HG02642 (cell line): ENCODE measurements around the gene CCDC9.
"Not testable (repeated sequence)": the region's sequence is repeated elsewhere in the genome, so short reads cannot be mapped to it uniquely, and the experiment has no call there.

ENCODE experiments used
- ATAC-seq: cut with Tn5 transposase; IDR thresholded peaks from one replicate; pipeline ENCODE4 v1.9.1; 2021; ENCODE audit warnings: mild to moderate bottlenecking; ENCODE audit not compliant: unreplicated experiment, poor library complexity

The CCDC9 gene

GRCh38 chr19:47231215-47232054 is 24.9 kb upstream of the CCDC9 start:
- peak; percentile 38 for ATAC-seq

- ATAC-seq: no peak
Observed at GRCh38 chr19:47232422-47233211, 23.7 kb upstream of the CCDC9 start.

GRCh38 chr19:47236072-47236675 is 20.2 kb upstream of the CCDC9 start:
- ATAC-seq: no peak

- ATAC-seq: no peak
Observed at GRCh38 chr19:47239152-47239551, 17.2 kb upstream of the CCDC9 start.

- ATAC-seq: no peak
Observed at GRCh38 chr19:47239610-47240296, 16.6 kb upstream of the CCDC9 start.

GRCh38 chr19:47240556-47240955 is 15.8 kb upstream of the CCDC9 start:
- ATAC-seq: no peak

GRCh38 chr19:47240996-47241918 is 15.1 kb upstream of the CCDC9 start:
- no peak for ATAC-seq

GRCh38 chr19:47241919-47242577 is 14.3 kb upstream of the CCDC9 start:
- no peak for ATAC-seq

- no peak for ATAC-seq
Observed at GRCh38 chr19:47243364-47243775, 13.0 kb upstream of the CCDC9 start.

GRCh38 chr19:47243776-47244547 is 12.4 kb upstream of the CCDC9 start:
- peak; percentile 63 for ATAC-seq

- no peak for ATAC-seq
Observed at GRCh38 chr19:47247308-47247990, 8.9 kb upstream of the CCDC9 start.

- not testable (repeated sequence) for ATAC-seq
Observed at GRCh38 chr19:47253016-47253415, 3.3 kb upstream of the CCDC9 start.

- no peak for ATAC-seq
Observed at GRCh38 chr19:47253467-47253881, 2.9 kb upstream of the CCDC9 start.

GRCh38 chr19:47253970-47254369 is 2.4 kb upstream of the CCDC9 start:
- ATAC-seq: no peak

GRCh38 chr19:47256693-47257410 is 527 bp downstream of the CCDC9 start:
- ATAC-seq: peak; percentile 74

- no peak for ATAC-seq
Observed at GRCh38 chr19:47257411-47258169, 1.3 kb downstream of the CCDC9 start.
